ENCODE measurements around the gene OR52I1.

DNA sequence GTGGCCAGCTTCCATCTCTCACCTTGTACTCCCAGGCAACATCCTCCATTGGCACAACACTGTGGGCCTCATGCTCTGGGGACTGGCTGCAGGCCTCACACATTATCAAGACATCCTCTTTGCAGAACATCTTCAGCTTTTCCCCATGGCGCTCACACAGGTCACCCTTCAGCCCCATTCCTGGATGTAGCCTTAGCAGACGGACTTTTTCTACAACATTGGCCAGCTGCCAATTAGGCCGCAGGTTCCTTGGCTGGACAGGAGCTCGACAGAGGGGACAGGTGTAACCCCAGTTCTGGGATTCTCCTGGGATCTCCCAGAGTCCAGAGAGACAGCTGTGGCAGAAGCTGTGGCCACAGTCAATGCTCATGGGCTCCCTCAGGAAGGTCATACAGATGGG lies 11.2 kb downstream of the OR52I1 start:
- TF ChIP-seq CTCF (IDR thresholded peaks at IDR 0.05; ENCODE audit: insufficient read depth, low read length, poor library complexity, severe bottlenecking) (no peak), EZH2phosphoT487 (conservative IDR thresholded peaks at IDR 0.05; ENCODE audit: low read length) (no peak)
